Endothelial cell of umbilical vein (primary cell): ENCODE data around the gene URM1. TPM values are rescaled to one million over a fixed set of nuclear protein-coding genes. Genes with fewer than 3 reads are reported as not detected.

ENCODE experiments used
- BruUV-seq: library from RNA; stranded (reverse); fragments of 400-500 nt; replicated peaks from 2 replicates; lab custom pipeline; 2021; lab: Mats Ljungman, UMichigan
- CTCF ChIA-PET: fragments of 300-600, 350-600 bp; sonication (Branson Sonifier 250); formaldehyde crosslinking; loops from one replicate; lab custom pipeline; 2021; ENCODE audit warnings: antibody characterized with exemption, inconsistent platforms; lab: Charles Lee
- POLR2A ChIA-PET: fragments of 300-600, 350-600 bp; sonication (Branson Sonifier 250); formaldehyde crosslinking; loops from one replicate; lab custom pipeline; 2021; ENCODE audit warnings: antibody characterized with exemption, inconsistent platforms; lab: Charles Lee
- DNase-seq: peaks from one replicate; pipeline ENCODE4 v3.0.0-alpha.2; 2011; ENCODE audit warnings: low read depth, low spot score
- FAIRE-seq: peaks from 2 replicates; lab custom pipeline; 2011; peaks lifted over from hg19 to GRCh38; lab: Jason Lieb, UNC
- H2AFZ ChIP-seq: 2 replicates; pipeline ENCODE4 v1.6.0; 2012; ENCODE audit warnings: low read depth, low read length, control low read depth, inconsistent platforms
- H3K27ac ChIP-seq: 2 replicates; pipeline ENCODE4 v1.5.1; 2011; ENCODE audit warnings: low read depth, mild to moderate bottlenecking, control low read depth, low read length, moderate library complexity; ENCODE audit not compliant: insufficient read depth
- H3K27me3 ChIP-seq, 2 experiments: 2 replicates each; pipeline versions ENCODE4 v1.6.0 to v1.6.1; 2011; ENCODE audit warnings: low read length in 2 of 2, mixed read lengths in 1 of 2; ENCODE audit not compliant: control insufficient read depth in 2 of 2, insufficient read depth in 2 of 2
- H3K36me3 ChIP-seq, 2 experiments: 2 replicates in 1 of 2; 3 replicates in 1 of 2; pipeline ENCODE4 v1.5.1; 2011; ENCODE audit warnings: low read length in 2 of 2, mild to moderate bottlenecking in 1 of 2, moderate library complexity in 1 of 2; ENCODE audit not compliant: control insufficient read depth in 2 of 2, insufficient read depth in 2 of 2; ENCODE audit errors: extremely low read depth in 1 of 2
- H3K4me1 ChIP-seq: 3 replicates; pipeline ENCODE4 v1.5.1; 2011; ENCODE audit warnings: mild to moderate bottlenecking, low read length; ENCODE audit not compliant: control insufficient read depth, insufficient read depth; ENCODE audit errors: extremely low read depth
- H3K4me2 ChIP-seq: 2 replicates; pipeline ENCODE4 v1.6.1; 2011; ENCODE audit warnings: low read length, control low read depth, mixed read lengths; ENCODE audit not compliant: insufficient read depth
- H3K4me3 ChIP-seq, 3 experiments: fragments of 200-600 bp in 1 of 3; sonication (generic), shearing (Covaris generic) in 1 of 3; replicated peaks in 1 of 3; 2 replicates each; pipeline ENCODE4 v1.5.1; 2011 to 2016; ENCODE audit warnings: control low read depth in 3 of 3, low read length in 3 of 3, mild to moderate bottlenecking in 2 of 3, inconsistent platforms in 1 of 3, low read depth in 1 of 3, moderate library complexity in 1 of 3; ENCODE audit not compliant: insufficient read depth in 1 of 3
- H3K79me2 ChIP-seq: 2 replicates; pipeline ENCODE4 v1.6.0; 2012; ENCODE audit warnings: low read length, inconsistent platforms; ENCODE audit not compliant: control insufficient read depth, insufficient read depth
- H3K9ac ChIP-seq: replicated peaks from 2 replicates; pipeline ENCODE3; 2011; ENCODE audit warnings: low read length, control low read depth; ENCODE audit not compliant: insufficient read depth; ENCODE audit errors: extremely low read depth
- H3K9me1 ChIP-seq: replicated peaks from 3 replicates; pipeline ENCODE4 v1.6.0; 2011; ENCODE audit warnings: mild to moderate bottlenecking, low read length; ENCODE audit not compliant: control insufficient read depth, insufficient read depth; ENCODE audit errors: extremely low read depth
- H3K9me3 ChIP-seq: replicated peaks from 2 replicates; pipeline ENCODE4 v1.5.1; 2012; ENCODE audit warnings: low read length, inconsistent platforms; ENCODE audit not compliant: control insufficient read depth, insufficient read depth
- H4K20me1 ChIP-seq: replicated peaks from 2 replicates; pipeline ENCODE3; 2011; ENCODE audit warnings: mild to moderate bottlenecking, low read length; ENCODE audit not compliant: control insufficient read depth, insufficient read depth; ENCODE audit errors: extremely low read depth
- EZH2 ChIP-seq: IDR thresholded peaks from 2 replicates; pipeline ENCODE4 v1.6.1; 2012; ENCODE audit warnings: borderline replicate concordance, low read depth, mild to moderate bottlenecking, moderate library complexity, low read length, inconsistent platforms; ENCODE audit not compliant: severe bottlenecking
- FOS ChIP-seq: IDR thresholded peaks from 2 replicates; pipeline ENCODE4 v1.6.1; 2011; ENCODE audit warnings: mild to moderate bottlenecking, low read length, moderate library complexity, borderline replicate concordance; ENCODE audit not compliant: insufficient read depth
- GATA2 ChIP-seq: IDR thresholded peaks from 2 replicates; pipeline ENCODE4 v1.7.0; 2011; ENCODE audit warnings: low read depth, mild to moderate bottlenecking, moderate library complexity, mixed read lengths, low read length; ENCODE audit not compliant: insufficient read length, insufficient read depth
- JUN ChIP-seq: IDR thresholded peaks from 2 replicates; pipeline ENCODE4 v1.6.1; 2011; ENCODE audit warnings: borderline replicate concordance, low read depth; ENCODE audit not compliant: insufficient read length, insufficient read depth
- MYC ChIP-seq: IDR thresholded peaks from one replicate; pipeline ENCODE4 v1.6.1; 2011; ENCODE audit warnings: mild to moderate bottlenecking, low read depth, low read length
- POLR2A ChIP-seq: IDR thresholded peaks from 2 replicates; pipeline ENCODE4 v1.6.1; 2012; ENCODE audit warnings: low read depth, mild to moderate bottlenecking, control low read depth, low read length
- POLR2AphosphoS5 ChIP-seq: IDR thresholded peaks from 2 replicates; pipeline ENCODE4 v1.6.1; 2012; ENCODE audit warnings: low read depth, mild to moderate bottlenecking, control low read depth, low read length, moderate library complexity; ENCODE audit not compliant: insufficient read depth
- dilution Hi-C: fragments of 300-500 bp; cut with MboI; formaldehyde crosslinking; loops from one replicate; pipeline ENCODE4 v1.15.0; 2019; ENCODE audit warnings: low sequenced_read_pairs; ENCODE audit not compliant: extremely low pct_ligation_motif_present
- intact Hi-C: fragments of 100-400 bp; cut with micrococcal nuclease; formaldehyde crosslinking; loops from one replicate; pipeline ENCODE4 v1.10.0; 2022
- polyA plus RNA-seq, 4 experiments: library from polyadenylated mRNA; depleted of rRNA in 3 of 4; stranded (reverse) in 3 of 4; unstranded in 1 of 4; fragments of >200 nt; gene quantifications; 2 replicates each; pipeline versions ENCODE4 v1.2.1 to v1.2.3, GENCODE V29; 2011 to 2012; ENCODE audit warnings: missing spikeins in 1 of 4
- total RNA-seq: library from RNA; stranded (reverse); gene quantifications from 2 replicates; pipeline ENCODE4 v1.2.3, GENCODE V29; 2021
- TF ChIP-seq, protein P1 (sequence below), 2 donors: IDR thresholded peaks; 1 replicate in 1 of 2; 2 replicates in 1 of 2; pipeline ENCODE4 v1.5.1; 2011; ENCODE audit warnings: low read length in 2 of 2, mild to moderate bottlenecking in 2 of 2, moderate library complexity in 2 of 2, control low read depth in 1 of 2, inconsistent platforms in 1 of 2, low read depth in 1 of 2; ENCODE audit not compliant: insufficient read depth in 1 of 2; ENCODE audit errors: extremely low read depth in 1 of 2

URM1 gene
- total and polyA plus RNA-seq, 2 donors (not counting 3 experiments of a cell fraction or from before 2014, with no cell fraction given), result 86.5 to 100 TPM

DNA sequence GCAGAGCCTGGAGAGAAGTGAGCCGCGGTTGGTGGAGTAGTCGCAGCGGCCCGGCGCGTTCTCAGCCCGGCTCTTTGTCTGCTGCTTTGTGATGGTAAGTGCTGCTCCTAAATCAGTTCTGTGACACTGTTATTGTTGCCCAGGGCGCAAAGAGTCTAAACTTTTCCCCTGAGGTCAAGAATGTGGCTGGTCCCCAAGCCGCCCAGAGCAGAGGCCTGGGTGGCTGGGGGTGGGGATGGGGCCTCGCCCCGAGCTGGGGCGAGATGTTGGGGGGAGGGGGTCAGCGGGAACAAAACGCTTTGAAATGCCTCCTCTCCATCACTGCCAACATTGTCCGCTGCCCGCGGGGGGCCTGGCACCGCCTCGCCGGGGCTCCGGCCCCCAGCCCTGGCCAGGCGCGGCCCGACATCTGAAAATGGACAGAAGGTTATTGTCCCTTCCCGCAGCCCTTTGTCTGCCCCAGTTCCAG lies 37.8 kb downstream of the URM1 start:
- dilution Hi-C loops (no loop called here), intact Hi-C loops (no loop called here)
- no peaks in the 10 kb centered on the region for H4K20me1 ChIP-seq
- H3K9me1 ChIP-seq, result no peaks in the 10 kb centered on the region
- H3K9me3 ChIP-seq, result no peaks in the 10 kb centered on the region
- H3K4me1 ChIP-seq, result no peaks in the 10 kb centered on the region
- no peak for DNase-seq
- FAIRE-seq, result no peak
- H3K27ac ChIP-seq, result no peak overlapping the region
- no TSS peak for BruUV-seq
- no peaks in the 10 kb centered on the region for H3K79me2 ChIP-seq
- no peak overlapping the region for H3K4me2 ChIP-seq
- POLR2A ChIA-PET, result no interaction called here
- no peak overlapping the region for H3K9ac ChIP-seq
- H3K4me3 ChIP-seq, result no peak overlapping the region
- peaks cover 0 to 2% of the 10 kb centered on the region in 2 experiments for H3K27me3 ChIP-seq
- no peak overlapping the region for H2AFZ ChIP-seq
- no peak for TF ChIP-seq POLR2AphosphoS5
- CTCF ChIA-PET, result interaction anchor here (1.4 to 7.4 kb wide), 4 partner anchors 11 to 47 kb away, joined by 6 to 108 read pairs (median 20); partner anchors contain the start of gene CERCAM
- no peaks in the 10 kb centered on the region for H3K36me3 ChIP-seq

DNA sequence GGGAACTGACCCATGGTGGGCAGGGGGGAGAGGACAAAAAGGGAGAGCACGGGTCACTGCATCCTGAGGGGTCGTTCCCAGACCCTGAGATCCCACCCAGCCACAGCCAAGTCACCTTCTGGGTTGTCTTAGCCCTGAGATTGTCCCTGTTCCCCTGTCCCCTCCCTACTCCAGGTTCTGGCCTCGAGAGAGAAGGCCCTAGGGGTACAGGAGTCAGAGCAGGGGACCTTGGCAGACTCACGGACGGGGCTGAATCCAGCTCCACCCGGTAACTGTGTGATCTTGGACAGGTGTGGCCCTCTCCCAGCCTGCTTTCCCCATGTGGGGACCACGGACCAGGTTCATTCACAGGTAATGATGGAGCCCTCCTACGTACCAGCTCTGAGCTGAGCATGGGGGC lies 38.3 kb downstream of the URM1 start:
- no peaks in the 10 kb centered on the region for H3K4me1 ChIP-seq
- H3K9ac ChIP-seq, result no peak overlapping the region
- intact Hi-C loops, result no loop called here
- no peaks in the 10 kb centered on the region for H3K9me3 ChIP-seq
- no peaks in the 10 kb centered on the region for H3K79me2 ChIP-seq
- H3K27me3 ChIP-seq, result peaks cover 2% of the 10 kb centered on the region in 2 experiments
- POLR2A ChIA-PET, result no interaction called here
- no peak overlapping the region for H3K4me2 ChIP-seq
- no peaks in the 10 kb centered on the region for H4K20me1 ChIP-seq
- H2AFZ ChIP-seq, result no peak overlapping the region
- CTCF ChIA-PET, result interaction anchor here (1.1 to 7.4 kb wide), 11 partner anchors 8 to 114 kb away, joined by 3 to 108 read pairs (median 9); partner anchors contain the start of genes CERCAM and URM1
- FAIRE-seq (no peak), DNase-seq (no peak)
- TF ChIP-seq, protein P1, sequence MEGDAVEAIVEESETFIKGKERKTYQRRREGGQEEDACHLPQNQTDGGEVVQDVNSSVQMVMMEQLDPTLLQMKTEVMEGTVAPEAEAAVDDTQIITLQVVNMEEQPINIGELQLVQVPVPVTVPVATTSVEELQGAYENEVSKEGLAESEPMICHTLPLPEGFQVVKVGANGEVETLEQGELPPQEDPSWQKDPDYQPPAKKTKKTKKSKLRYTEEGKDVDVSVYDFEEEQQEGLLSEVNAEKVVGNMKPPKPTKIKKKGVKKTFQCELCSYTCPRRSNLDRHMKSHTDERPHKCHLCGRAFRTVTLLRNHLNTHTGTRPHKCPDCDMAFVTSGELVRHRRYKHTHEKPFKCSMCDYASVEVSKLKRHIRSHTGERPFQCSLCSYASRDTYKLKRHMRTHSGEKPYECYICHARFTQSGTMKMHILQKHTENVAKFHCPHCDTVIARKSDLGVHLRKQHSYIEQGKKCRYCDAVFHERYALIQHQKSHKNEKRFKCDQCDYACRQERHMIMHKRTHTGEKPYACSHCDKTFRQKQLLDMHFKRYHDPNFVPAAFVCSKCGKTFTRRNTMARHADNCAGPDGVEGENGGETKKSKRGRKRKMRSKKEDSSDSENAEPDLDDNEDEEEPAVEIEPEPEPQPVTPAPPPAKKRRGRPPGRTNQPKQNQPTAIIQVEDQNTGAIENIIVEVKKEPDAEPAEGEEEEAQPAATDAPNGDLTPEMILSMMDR (IDR thresholded peaks at IDR 0.05; ENCODE audit: extremely low read depth in 1 of 2, insufficient read depth in 1 of 2, low read depth in 1 of 2, low read length in 2 of 2), result no peak
- TF ChIP-seq JUN (no peak), MYC (no peak), EZH2 (no peak), POLR2A (no peak), FOS (no peak), GATA2 (no peak)
- no peaks in the 10 kb centered on the region for H3K9me1 ChIP-seq
- H3K4me3 ChIP-seq, result no peak overlapping the region
- BruUV-seq, result no TSS peak
- dilution Hi-C loops, result no loop called here
- no peak overlapping the region for H3K27ac ChIP-seq
- no peaks in the 10 kb centered on the region for H3K36me3 ChIP-seq
